Endothelial cell of umbilical vein (primary cell): ENCODE results near the gene SLC11A1.

Source experiments
- MYC ChIP-seq: IDR thresholded peaks from one replicate; pipeline ENCODE4 v1.6.1; 2011; ENCODE audit warnings: mild to moderate bottlenecking, low read depth, low read length
- POLR2A ChIP-seq: IDR thresholded peaks from 2 replicates; pipeline ENCODE4 v1.6.1; 2012; ENCODE audit warnings: low read depth, mild to moderate bottlenecking, control low read depth, low read length
- POLR2AphosphoS5 ChIP-seq: IDR thresholded peaks from 2 replicates; pipeline ENCODE4 v1.6.1; 2012; ENCODE audit warnings: low read depth, mild to moderate bottlenecking, control low read depth, low read length, moderate library complexity; ENCODE audit not compliant: insufficient read depth
- TF ChIP-seq, protein P1 (sequence below), 2 donors: IDR thresholded peaks; 1 replicate in 1 of 2; 2 replicates in 1 of 2; pipeline ENCODE4 v1.5.1; 2011; ENCODE audit warnings: low read length in 2 of 2, mild to moderate bottlenecking in 2 of 2, moderate library complexity in 2 of 2, control low read depth in 1 of 2, inconsistent platforms in 1 of 2, low read depth in 1 of 2; ENCODE audit not compliant: insufficient read depth in 1 of 2; ENCODE audit errors: extremely low read depth in 1 of 2

DNA sequence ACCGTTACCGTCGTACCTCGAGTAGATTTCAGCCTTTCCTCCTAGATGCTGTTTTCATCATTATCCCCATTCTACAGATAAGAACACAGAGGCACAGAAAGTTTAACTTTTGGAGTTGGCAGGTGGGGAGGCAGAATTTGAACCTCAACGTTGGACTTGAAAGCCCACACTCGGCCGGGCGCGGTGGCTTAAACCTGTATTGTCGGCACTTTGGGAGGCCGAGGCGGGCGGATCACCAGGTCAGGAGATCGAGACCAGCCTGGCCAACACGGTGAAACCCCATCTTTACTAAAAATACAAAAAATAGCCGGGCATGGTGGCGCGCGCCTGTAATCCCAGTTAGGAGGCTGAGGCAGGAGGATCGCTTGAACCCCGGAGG, 13.9 kb upstream of the SLC11A1 start:
- TF ChIP-seq, protein P1, sequence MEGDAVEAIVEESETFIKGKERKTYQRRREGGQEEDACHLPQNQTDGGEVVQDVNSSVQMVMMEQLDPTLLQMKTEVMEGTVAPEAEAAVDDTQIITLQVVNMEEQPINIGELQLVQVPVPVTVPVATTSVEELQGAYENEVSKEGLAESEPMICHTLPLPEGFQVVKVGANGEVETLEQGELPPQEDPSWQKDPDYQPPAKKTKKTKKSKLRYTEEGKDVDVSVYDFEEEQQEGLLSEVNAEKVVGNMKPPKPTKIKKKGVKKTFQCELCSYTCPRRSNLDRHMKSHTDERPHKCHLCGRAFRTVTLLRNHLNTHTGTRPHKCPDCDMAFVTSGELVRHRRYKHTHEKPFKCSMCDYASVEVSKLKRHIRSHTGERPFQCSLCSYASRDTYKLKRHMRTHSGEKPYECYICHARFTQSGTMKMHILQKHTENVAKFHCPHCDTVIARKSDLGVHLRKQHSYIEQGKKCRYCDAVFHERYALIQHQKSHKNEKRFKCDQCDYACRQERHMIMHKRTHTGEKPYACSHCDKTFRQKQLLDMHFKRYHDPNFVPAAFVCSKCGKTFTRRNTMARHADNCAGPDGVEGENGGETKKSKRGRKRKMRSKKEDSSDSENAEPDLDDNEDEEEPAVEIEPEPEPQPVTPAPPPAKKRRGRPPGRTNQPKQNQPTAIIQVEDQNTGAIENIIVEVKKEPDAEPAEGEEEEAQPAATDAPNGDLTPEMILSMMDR (IDR thresholded peaks at IDR 0.05; ENCODE audit: extremely low read depth in 1 of 2, insufficient read depth in 1 of 2, low read depth in 1 of 2, low read length in 2 of 2), result no peak
- TF ChIP-seq POLR2AphosphoS5, result no peak
- TF ChIP-seq MYC, result no peak
- TF ChIP-seq POLR2A, result no peak
